ENCODE data around the gene TTC6. TPM values are rescaled to one million over a fixed set of nuclear protein-coding genes. Genes with fewer than 3 reads are reported as not detected.

Gene TTC6
- total and polyA plus RNA-seq, 2 donors (not counting 3 experiments of a cell fraction or from before 2014, with no cell fraction given) = 0.75 TPM; not detected in 1

DNA sequence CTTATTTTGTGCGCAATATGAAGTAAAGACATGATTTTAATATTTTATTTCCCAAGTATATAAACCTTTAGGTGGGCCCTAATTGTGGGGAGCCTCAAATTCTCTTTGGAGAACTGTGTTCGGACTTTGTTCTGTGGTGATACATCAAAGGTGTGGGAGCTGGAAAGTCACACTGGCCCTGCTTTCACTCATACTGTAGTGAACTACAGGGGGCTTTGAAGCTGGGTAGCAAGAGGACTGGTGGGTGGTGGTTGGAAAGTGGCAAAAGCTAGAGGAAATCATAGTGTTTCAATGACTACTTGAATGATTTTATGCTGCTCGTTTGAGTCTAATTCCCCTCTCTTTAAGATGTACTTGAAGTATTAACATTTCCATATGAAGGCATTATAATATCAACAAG lies 13.2 kb downstream of the TTC6 start:
- Histone ChIP-seq H3K27me3 (ENCODE audit: control insufficient read depth in 2 of 2, insufficient read depth in 2 of 2, low read length in 2 of 2) (peaks cover 61 to 92% of the 10 kb centered on the region in 2 experiments), H3K27ac (ENCODE audit: insufficient read depth, low read depth, low read length) (no peak overlapping the region), H3K4me2 (ENCODE audit: insufficient read depth, low read length) (no peak overlapping the region), H3K9ac (replicated peaks; ENCODE audit: extremely low read depth, insufficient read depth, low read length) (no peak overlapping the region), H3K4me3 (replicated peaks in 1 of 3; ENCODE audit: insufficient read depth in 1 of 3, low read depth in 1 of 3, low read length in 3 of 3) (no peak overlapping the region), H3K79me2 (ENCODE audit: control insufficient read depth, insufficient read depth, low read length) (no peaks in the 10 kb centered on the region), H3K9me1 (replicated peaks; ENCODE audit: control insufficient read depth, extremely low read depth, insufficient read depth, low read length) (no peaks in the 10 kb centered on the region), H3K4me1 (ENCODE audit: control insufficient read depth, extremely low read depth, insufficient read depth, low read length) (no peaks in the 10 kb centered on the region), H2AFZ (ENCODE audit: low read depth, low read length) (no peak overlapping the region), H3K9me3 (replicated peaks; ENCODE audit: control insufficient read depth, insufficient read depth, low read length) (no peaks in the 10 kb centered on the region), H3K36me3 (ENCODE audit: control insufficient read depth in 2 of 2, extremely low read depth in 1 of 2, insufficient read depth in 2 of 2, low read length in 2 of 2) (no peaks in the 10 kb centered on the region), H4K20me1 (replicated peaks; ENCODE audit: control insufficient read depth, extremely low read depth, insufficient read depth, low read length) (no peaks in the 10 kb centered on the region)
- intact Hi-C loops (cut with micrococcal nuclease) = no loop called here
- no peak for FAIRE-seq
- ChIA-PET CTCF (no interaction called here), POLR2A (no interaction called here)
- DNase-seq (ENCODE audit: low read depth, low spot score) = no peak
- TF ChIP-seq CTCF (IDR thresholded peaks at IDR 0.05; ENCODE audit: extremely low read depth in 1 of 2, insufficient read depth in 1 of 2, low read depth in 1 of 2, low read length in 2 of 2) = no peak
- no peak for TF ChIP-seq POLR2A (IDR thresholded peaks at IDR 0.05; ENCODE audit: low read depth, low read length)
- no peak for TF ChIP-seq JUN (IDR thresholded peaks at IDR 0.05; ENCODE audit: borderline replicate concordance, insufficient read depth, insufficient read length, low read depth)
- no peak for TF ChIP-seq MYC (IDR thresholded peaks at IDR 0.05; ENCODE audit: low read depth, low read length)
- TF ChIP-seq GATA2 (IDR thresholded peaks at IDR 0.05; ENCODE audit: insufficient read depth, insufficient read length, low read depth, low read length) = no peak
- no peak for TF ChIP-seq MAX (IDR thresholded peaks at IDR 0.05; ENCODE audit: insufficient read depth, insufficient read length)
- TF ChIP-seq POLR2AphosphoS5 (IDR thresholded peaks at IDR 0.05; ENCODE audit: insufficient read depth, low read depth, low read length) = no peak
- no peak for TF ChIP-seq EZH2 (IDR thresholded peaks at IDR 0.05; ENCODE audit: borderline replicate concordance, low read depth, low read length, severe bottlenecking)
- TF ChIP-seq FOS (IDR thresholded peaks at IDR 0.05; ENCODE audit: borderline replicate concordance, insufficient read depth, low read length) = no peak
- dilution Hi-C loops (cut with MboI; ENCODE audit: extremely low pct_ligation_motif_present, low sequenced_read_pairs) = no loop called here
- BruUV-seq (replicated peaks) = no TSS peak
